ENCODE data around the gene S100A10.

DNA sequence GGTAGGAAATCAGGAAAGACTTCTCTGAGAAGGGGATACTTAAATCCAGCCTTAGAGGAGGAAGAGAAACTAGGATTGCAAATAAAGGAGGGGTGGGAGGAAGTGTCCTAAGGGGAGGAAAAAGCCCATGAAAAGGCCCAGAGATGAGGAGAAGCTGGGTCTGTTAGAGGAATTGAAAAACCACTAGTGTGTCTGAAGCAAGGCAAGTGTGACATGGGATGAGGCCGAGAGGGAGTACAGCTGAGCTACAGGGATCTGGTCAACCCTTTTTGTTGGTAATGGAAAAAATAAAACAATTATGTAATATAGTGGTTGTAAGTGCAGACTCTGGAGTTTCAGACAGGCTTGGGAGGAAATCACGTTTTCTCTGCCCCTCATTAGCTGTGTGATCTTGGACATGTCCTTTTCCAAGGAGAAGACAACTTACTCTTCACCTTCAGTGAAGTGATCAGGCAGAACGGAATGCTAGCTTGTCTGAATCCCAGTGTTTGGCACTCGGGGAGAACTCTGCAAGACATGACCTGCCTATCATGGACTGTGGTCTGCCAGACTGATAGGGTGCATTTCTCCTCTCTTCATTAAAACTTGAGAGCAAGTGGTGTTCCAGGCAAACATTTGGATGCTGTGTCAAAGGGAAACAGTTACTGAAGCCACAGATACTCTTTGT is 7.4 kb upstream of the S100A10 start:
- TF ChIP-seq, protein P1, sequence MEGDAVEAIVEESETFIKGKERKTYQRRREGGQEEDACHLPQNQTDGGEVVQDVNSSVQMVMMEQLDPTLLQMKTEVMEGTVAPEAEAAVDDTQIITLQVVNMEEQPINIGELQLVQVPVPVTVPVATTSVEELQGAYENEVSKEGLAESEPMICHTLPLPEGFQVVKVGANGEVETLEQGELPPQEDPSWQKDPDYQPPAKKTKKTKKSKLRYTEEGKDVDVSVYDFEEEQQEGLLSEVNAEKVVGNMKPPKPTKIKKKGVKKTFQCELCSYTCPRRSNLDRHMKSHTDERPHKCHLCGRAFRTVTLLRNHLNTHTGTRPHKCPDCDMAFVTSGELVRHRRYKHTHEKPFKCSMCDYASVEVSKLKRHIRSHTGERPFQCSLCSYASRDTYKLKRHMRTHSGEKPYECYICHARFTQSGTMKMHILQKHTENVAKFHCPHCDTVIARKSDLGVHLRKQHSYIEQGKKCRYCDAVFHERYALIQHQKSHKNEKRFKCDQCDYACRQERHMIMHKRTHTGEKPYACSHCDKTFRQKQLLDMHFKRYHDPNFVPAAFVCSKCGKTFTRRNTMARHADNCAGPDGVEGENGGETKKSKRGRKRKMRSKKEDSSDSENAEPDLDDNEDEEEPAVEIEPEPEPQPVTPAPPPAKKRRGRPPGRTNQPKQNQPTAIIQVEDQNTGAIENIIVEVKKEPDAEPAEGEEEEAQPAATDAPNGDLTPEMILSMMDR (IDR thresholded peaks at IDR 0.05): no peak
- no peak for TF ChIP-seq POLR2A (IDR thresholded peaks at IDR 0.05)

All from heart left ventricle (tissue), 13 donors.